MM.1S (cell line): Measurements from ENCODE around the gene CIRBP.

Experiments used
- CTCF ChIP-seq: fragments of 300-600 bp; sonication (generic); IDR thresholded peaks from 2 replicates; pipeline ENCODE4 v1.5.1; 2016; ENCODE audit warnings: antibody characterized with exemption, low read length, mixed read lengths
- EZH2 ChIP-seq: fragments of 300-600 bp; sonication (generic); optimal IDR thresholded peaks from 2 replicates; pipeline ENCODE3; 2017; ENCODE audit warnings: low read depth, mild to moderate bottlenecking, antibody characterized with exemption, low read length, mixed read lengths
- EZH2phosphoT487 ChIP-seq: fragments of 300-600 bp; sonication (generic); IDR thresholded peaks from 2 replicates; pipeline ENCODE4 v1.6.1; 2018; ENCODE audit warnings: antibody characterized with exemption, low read length

- TF ChIP-seq EZH2 (no peak), CTCF (no peak), EZH2phosphoT487 (no peak)
These were observed 33.2 kb upstream of the CIRBP start for GRCh38 chr19:1235625-1236538.
